ENCODE measurements around the gene MED9. TPM values are rescaled to one million over a fixed set of nuclear protein-coding genes. Genes with fewer than 3 reads are reported as not detected.
"Not testable (repeated sequence)": the region's sequence is repeated elsewhere in the genome, so short reads cannot be mapped to it uniquely, and the experiment has no call there.

The MED9 gene
- total RNA-seq, 1 experiment from 2014 or later, result 85.1 TPM

DNA sequence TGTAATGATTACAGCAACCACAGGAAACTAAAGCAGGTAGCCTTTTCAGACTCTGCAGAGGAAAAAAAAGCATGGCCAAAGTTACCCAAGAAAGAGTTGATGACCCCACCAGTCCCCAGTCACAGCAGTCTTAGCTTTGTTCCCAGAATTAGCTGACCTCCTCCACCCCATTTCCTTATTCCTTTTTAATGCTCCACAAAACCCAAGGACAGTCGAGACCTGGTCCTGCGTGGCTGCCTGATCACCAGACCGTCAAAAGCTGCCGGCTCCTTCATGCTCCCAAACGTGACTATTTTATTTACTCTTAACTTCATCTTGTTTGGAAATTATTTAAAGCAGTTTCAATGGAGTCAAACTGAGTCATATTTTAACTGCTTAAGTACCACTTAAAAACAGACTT, 28.7 kb upstream of the MED9 start:
- in situ Hi-C loops (cut with HindIII; ENCODE audit: low pct_unique_long_range_greater_than_20kb, low sequenced_read_pairs), result no loop called here
- DNase-seq (ENCODE audit: low read depth, low spot score), result no peak

DNA sequence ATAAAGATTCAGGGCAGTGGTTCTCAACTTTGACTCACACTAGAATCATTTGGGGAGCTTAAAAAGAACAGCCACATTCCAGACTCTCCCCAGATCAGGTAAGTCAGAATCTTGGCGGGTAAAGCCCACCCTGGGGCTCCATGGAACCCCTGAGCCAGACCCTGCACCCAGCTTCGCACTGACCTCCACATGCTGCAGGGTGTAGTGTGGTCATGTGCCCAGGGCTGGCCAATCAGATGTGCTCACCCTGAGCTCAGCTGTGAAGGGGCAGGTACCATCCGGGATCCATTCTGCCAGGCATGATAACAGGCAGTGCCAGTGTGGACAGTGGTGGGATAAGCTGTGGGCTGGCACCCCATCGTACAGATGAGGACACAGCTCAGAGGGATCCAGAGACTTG, 28.1 kb upstream of the MED9 start:
- no peak for DNase-seq (ENCODE audit: low read depth, low spot score)
- in situ Hi-C loops (cut with HindIII; ENCODE audit: low pct_unique_long_range_greater_than_20kb, low sequenced_read_pairs), result no loop called here

DNA sequence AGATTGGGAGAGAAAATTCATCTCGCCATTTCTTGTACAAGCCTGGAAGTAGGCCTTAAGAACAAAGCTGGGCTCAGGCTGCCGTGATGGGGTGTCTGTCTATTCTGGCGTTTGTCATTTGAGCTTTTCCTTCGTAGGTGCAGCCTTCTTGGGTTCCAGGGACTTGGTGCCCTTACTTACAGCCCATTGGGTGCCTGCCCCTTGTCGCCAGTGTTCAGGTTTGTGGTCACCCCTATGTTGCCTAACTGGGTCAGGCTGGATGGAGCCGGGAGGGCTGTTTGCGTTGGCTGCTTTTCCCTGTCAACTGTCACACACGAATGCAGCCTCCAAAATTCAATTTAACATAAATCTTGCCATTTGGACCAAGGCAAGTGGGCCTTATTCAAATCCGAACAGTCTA, 23.7 kb upstream of the MED9 start:
- no peak for DNase-seq (ENCODE audit: low read depth, low spot score)
- in situ Hi-C loops (cut with HindIII; ENCODE audit: low pct_unique_long_range_greater_than_20kb, low sequenced_read_pairs), result no loop called here

DNA sequence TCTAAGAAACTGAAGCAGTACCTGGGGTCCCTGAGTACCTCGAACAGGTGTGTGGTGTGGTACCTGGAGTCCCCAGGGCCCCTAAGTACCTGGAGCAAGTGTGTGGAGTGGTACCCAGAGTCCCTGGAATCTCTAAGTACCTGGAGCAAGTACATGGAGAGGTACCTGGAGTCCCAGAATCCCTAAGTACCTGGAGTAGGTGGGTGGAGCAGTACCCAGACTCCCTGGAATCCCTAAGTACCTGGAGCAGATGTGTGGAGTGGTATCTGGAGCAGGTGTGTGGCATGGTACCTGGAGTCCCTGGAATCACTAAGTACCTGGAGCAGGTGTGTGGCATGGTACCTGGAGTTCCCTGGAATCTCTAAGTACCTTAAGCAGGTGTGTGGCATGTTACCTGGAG, 22.5 kb upstream of the MED9 start:
- no peak for DNase-seq (ENCODE audit: low read depth, low spot score)
- in situ Hi-C loops (cut with HindIII; ENCODE audit: low pct_unique_long_range_greater_than_20kb, low sequenced_read_pairs), result no loop called here

DNA sequence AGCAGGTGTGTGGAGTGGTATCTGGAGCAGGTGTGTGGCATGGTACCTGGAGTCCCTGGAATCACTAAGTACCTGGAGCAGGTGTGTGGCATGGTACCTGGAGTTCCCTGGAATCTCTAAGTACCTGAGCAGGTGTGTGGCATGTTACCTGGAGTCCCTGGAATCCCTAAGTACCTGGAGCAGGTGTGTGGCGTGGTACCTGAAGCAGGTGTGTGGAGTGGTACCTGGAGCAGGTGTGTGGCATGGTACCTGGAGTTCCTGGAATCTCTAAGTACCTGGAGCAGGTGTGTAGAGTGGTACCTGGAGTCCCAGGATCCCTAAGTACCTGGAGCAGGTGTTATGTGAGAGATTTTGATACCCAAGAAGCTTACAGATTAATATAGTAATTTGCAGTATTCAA, 22.1 kb upstream of the MED9 start:
- in situ Hi-C loops (cut with HindIII; ENCODE audit: low pct_unique_long_range_greater_than_20kb, low sequenced_read_pairs); DNase-seq (ENCODE audit: low read depth, low spot score): not testable (repeated sequence)

DNA sequence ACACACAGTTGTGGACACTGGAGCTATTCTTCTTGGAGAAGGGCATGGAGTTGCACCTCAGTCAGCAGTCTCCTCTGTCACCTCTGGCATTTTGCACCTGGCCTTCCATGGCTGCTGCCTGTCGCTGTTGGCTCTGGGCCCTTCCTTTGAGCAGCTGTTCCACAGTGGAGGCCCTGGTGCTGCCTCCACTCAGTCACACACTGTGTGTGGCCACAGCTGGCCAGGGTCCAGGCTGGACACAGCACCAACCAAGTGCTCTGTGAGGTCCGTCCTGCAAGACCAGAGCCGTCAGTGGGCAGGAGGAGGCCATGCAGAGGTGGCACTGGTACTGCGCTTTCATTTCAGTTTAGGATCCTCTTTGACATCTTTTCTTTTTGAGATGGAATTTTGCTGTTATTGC, 21.6 kb upstream of the MED9 start:
- in situ Hi-C loops (cut with HindIII; ENCODE audit: low pct_unique_long_range_greater_than_20kb, low sequenced_read_pairs), result no loop called here
- no peak for DNase-seq (ENCODE audit: low read depth, low spot score)

DNA sequence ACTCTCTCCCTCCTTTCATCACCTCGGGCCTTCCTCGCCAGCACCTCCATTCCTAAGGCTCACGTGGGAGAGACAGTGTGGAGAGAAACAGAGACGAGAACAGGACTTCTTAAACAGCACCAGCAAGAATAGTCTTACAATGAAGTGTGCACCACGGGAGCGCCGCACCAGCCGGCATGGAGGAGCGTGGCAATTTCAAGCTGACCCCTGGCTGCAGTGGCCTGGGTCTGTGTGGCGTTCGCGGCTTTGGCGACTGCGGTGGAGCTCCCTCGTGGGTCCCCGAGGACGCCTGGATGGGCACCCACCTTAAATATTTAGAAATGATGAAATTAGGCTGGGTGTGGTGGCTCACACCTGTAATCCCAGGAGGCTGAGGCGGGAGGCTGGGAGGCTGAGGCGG, 20.5 kb upstream of the MED9 start:
- in situ Hi-C loops (cut with HindIII; ENCODE audit: low pct_unique_long_range_greater_than_20kb, low sequenced_read_pairs), result no loop called here
- no peak for DNase-seq (ENCODE audit: low read depth, low spot score)

DNA sequence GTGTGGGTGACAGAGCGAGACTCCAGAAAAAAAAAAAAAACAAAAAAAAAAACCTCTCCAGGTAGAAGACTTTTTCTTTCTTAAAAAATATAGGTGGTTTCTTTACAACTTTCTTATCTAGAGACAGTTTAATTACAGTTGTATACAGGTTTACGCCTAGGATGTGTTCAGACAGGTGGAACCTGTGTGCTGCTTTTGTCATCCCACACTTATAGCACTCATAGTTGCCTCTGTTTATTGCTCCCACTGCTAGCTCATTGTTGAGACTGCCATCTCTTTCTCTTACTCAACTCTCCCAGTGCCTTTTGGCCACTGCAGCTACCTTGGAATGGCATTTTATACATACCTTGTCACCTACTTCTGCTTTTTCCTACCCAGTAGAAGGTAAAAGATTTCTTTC, 19.1 kb upstream of the MED9 start:
- in situ Hi-C loops (cut with HindIII; ENCODE audit: low pct_unique_long_range_greater_than_20kb, low sequenced_read_pairs), result no loop called here
- DNase-seq (ENCODE audit: low read depth, low spot score), result no peak

DNA sequence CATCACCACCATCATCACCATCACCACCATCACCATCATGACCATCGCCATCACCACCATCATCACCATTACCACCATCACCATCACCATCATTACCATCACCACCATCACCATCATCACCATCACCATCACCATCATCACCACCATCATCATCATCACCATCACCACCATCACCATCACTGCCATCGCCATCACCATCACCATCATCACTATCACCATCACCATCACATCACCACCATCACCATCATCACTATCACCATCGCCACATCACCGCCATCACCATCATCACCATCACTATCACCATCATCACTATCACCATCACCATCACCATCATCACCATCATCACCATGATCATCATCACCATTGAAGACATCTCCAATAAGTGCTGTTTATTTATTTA, 16.8 kb upstream of the MED9 start:
- in situ Hi-C loops (cut with HindIII; ENCODE audit: low pct_unique_long_range_greater_than_20kb, low sequenced_read_pairs), result no loop called here
- no peak for DNase-seq (ENCODE audit: low read depth, low spot score)

DNA sequence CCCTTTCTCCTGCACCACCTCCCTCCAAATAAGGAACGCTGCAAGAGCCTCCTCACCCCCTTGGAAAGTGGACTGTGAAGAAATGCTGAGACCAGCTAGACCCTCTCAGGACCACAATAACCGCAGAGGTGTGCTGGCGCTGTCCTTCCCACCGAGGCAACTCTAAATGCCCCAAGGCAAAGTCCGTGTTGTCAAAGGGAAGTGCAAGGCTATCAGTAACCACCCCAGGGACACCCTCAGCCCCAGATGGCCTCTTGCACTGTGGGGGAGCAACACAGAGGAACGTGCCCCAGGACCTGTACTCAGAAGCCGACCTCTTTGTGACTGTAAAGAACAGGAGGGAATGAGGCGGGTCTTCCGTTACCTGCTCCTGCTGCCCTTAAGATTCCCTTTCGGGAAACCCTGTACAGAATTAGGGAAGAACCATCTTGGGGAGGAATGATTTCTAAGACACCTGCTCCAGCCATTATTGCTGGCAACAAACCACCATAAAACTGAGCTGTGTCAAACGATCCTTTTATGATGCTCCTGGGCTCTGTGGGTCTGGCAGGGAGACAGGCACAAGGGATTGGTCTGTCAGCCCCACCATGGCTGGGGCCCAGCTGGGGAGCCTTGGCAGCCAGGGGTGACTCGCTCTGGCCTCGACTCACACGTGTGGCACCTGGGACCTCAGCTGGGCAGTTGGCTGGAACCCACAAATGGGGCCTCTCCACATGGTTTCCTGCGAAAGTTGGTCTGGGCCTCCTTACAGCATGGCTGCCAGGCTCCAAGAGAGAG, 14.6 kb upstream of the MED9 start:
- no peak for DNase-seq (ENCODE audit: low read depth, low spot score)
- in situ Hi-C loops (cut with HindIII; ENCODE audit: low pct_unique_long_range_greater_than_20kb, low sequenced_read_pairs), result no loop called here

DNA sequence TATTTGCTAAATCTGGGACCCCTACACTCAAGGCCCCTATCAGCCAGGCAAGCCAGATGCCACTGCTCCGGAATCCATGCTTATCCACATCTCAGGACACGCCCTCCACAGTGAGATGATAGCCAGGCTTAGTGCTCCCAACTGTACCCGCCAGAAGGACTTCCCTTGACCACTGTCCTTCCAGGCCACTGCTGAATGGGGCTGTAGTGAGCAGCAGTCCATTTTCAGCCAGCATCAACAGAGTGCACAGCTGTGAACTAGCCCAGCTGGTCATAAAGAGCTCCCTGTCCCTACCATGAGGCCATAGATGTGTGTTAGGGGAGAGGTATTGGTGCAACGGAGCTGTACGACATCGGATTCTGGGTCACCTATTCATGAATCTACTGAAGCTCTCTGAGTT, 13.0 kb upstream of the MED9 start:
- no peak for DNase-seq (ENCODE audit: low read depth, low spot score)
- in situ Hi-C loops (cut with HindIII; ENCODE audit: low pct_unique_long_range_greater_than_20kb, low sequenced_read_pairs), result no loop called here

DNA sequence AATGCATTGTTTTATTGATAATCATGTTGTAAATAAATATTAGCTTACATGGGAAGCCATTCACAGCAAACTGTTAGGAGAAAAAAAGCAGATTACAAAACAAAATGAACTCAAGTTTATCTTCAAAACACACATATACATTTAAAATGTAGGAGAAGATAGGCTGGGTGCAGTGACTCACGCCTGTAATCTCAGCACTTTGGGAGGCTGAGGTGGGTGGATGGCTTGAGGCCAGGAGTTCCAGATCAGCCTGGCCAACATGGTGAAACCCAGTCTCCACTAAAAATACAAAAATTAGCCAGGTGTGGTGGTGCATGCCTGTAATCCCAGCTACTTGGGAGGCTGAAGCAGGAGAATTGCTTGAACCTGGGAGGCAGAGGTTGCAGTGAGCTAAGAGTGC, 10.9 kb upstream of the MED9 start:
- DNase-seq (ENCODE audit: low read depth, low spot score); in situ Hi-C loops (cut with HindIII; ENCODE audit: low pct_unique_long_range_greater_than_20kb, low sequenced_read_pairs): not testable (repeated sequence)

DNA sequence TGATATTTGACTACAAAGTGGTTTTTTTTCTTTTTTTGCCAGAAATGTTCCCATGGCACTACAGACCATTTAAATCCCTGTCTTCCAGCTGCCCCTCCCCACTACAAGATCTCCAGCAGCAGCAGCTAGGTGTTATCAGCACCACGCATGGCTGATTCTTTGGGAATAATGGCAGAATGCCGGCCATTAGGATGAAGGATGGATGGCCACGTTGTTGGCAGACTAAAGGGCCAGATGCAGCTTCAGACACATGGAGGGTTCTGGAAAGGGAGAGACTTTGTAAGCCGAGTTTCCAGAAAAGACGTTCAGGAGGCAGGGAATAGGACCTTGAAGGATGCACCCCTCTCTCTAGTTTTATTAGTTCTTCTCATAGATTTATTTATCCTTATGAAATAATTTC, 10.3 kb upstream of the MED9 start:
- in situ Hi-C loops (cut with HindIII; ENCODE audit: low pct_unique_long_range_greater_than_20kb, low sequenced_read_pairs), result no loop called here

DNA sequence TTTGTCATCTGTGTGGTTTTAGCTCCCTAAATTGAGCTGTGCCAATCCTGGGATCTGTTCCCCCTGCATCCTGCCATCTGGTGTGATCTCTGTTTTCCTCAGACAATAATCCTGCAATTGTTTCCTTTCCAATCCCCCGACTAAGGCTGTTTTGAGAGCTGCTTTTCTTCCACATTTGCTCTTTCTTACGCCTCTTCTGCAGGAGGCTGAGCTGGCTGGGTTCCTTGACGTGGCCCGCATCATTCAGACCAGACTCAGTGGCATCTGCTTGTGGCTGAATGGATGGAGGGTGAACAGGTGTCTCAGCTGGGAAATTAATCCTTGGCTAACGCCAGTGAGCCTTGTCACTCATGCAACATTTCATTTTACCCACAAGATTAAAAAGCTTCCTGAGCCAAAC, 9.8 kb upstream of the MED9 start:
- DNase-seq (ENCODE audit: low read depth, low spot score), result no peak
- in situ Hi-C loops (cut with HindIII; ENCODE audit: low pct_unique_long_range_greater_than_20kb, low sequenced_read_pairs), result no loop called here

More for the DNA sequence above, 10.3 kb upstream of the MED9 start:
- DNase-seq (ENCODE audit: low read depth, low spot score), result no peak

DNA sequence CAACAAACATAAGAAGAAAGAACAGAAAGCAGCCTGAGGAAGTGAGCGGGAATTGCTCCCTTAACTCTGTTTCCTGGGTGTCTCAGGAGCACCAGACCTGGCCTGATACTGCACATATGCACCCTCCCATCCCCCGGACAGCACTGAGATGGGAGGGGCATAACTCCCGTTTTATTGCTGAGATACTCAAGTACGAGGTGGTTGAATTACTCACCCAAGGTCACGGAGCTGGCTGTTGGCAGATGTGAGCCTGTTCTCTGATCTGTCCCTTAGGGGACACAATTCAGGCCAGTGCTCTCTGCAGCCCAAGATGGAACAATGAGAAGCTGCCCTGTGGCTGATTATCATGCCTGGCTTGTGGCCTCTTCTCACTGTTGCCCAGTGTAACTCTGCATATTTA, 9.1 kb upstream of the MED9 start:
- no peak for DNase-seq (ENCODE audit: low read depth, low spot score)
- in situ Hi-C loops (cut with HindIII; ENCODE audit: low pct_unique_long_range_greater_than_20kb, low sequenced_read_pairs), result no loop called here

DNA sequence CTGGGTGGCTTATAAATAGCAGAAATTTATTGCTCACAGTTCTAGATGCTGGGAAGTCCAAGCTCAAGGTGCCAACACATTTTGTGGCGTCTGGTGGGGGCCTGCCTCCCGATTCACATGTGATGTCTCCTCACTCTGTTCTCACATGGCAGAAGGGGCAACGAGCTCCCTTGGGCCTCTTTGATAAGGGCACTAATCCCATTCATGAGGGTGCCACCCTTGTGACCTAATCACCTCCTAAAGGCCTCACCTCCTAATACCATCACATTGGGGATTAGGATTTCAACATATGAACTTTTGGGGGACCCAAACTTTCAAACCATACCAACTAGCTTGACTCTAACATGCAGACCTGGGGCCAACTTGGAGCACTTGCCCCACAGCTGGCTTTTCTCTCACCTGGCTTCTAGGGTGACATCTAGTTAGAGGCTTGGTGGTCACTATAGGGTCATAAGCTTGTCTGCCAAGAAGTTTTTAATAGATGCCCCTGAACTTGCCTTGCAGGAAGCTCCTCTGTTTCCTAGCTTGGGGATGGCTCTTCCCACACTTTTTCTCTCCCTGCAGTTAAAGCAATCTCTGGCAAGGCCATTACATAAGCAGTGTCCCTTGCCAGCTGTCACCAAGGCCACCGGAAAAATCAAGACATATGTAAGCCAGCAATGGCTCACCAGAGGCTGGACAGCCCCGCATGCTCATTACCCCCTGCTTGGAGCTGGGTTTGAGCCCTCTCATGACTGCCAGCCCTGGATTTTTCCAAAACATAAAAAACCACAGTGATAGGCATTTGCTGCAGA, 8.4 kb upstream of the MED9 start:
- in situ Hi-C loops (cut with HindIII; ENCODE audit: low pct_unique_long_range_greater_than_20kb, low sequenced_read_pairs), result no loop called here
- no peak for DNase-seq (ENCODE audit: low read depth, low spot score)

DNA sequence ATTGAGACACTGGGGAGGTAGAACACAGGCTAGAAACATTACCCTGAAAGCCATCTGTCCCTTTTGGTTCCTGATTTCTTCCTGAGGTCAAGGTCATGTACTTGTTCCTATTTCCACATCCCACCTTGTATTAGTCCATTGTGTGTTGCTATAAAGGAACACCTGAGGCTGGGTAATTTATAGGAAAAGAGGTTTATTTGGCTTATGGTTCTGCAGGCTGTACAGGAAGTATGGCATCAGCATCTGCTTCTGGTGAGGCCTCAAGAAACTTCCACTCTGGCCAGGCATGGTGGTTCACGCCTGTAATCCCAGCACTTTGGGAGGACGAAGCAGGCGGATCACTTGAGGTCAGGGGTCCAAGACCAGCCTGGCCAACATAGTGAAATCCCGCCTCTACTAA, 7.4 kb upstream of the MED9 start:
- in situ Hi-C loops (cut with HindIII; ENCODE audit: low pct_unique_long_range_greater_than_20kb, low sequenced_read_pairs), result no loop called here
- DNase-seq (ENCODE audit: low read depth, low spot score), result no peak

DNA sequence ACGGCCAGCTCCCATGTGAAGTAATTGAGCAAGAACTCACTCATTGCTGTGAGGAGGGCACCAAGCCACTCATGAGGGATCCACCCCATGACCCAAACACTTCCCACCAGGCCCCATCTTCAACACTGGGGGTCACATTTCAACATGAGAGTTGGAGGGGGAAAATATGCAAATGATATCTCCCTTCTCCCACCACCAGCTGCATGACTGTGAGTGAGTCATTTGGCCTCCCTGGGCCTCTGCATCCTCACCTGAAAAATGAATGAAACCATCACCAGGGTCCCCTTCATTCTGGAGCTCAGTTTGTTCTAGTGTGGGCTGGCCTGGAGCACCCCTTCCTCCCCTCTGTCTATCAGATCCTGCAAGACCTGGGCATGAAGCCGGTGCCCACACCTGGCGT, 6.8 kb upstream of the MED9 start:
- in situ Hi-C loops (cut with HindIII; ENCODE audit: low pct_unique_long_range_greater_than_20kb, low sequenced_read_pairs), result no loop called here
- no peak for DNase-seq (ENCODE audit: low read depth, low spot score)

DNA sequence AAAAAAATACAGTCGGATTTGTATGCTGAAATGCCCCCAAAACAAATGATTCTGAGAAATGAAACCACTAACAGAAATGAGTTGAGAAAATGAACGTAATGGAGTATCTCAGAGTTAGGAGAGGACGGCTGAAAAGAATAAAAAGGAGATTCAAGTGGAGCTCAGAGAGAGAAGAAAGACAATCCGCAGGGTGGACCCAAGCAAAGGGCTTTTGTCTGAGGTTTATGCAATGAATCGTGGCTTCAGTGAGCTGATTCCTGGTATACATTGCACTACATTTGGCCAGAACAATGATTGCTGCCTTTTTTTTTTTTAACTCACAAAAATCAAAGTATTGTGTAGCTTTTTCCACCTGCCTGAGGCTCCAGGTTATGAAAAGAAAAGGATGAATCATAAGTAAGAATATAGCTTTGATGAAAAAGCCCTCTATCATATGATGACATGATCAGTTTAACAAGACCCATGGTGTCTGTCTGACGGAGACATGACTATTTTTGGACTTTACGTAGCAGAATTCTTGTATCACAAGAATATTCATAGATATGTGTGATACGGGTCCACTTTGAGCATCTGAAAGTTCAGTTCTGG, 4.4 kb upstream of the MED9 start:
- peak; percentile 98 for DNase-seq (ENCODE audit: low read depth, low spot score)
- in situ Hi-C loops (cut with HindIII; ENCODE audit: low pct_unique_long_range_greater_than_20kb, low sequenced_read_pairs), result no loop called here

Data from SK-MEL-5 (cell line).